ENCODE data around the gene OR8U1. TPM values are rescaled to one million over a fixed set of nuclear protein-coding genes. Genes with fewer than 3 reads are reported as not detected.

OR8U1 gene
- total and polyA plus RNA-seq, 2 of the 8 experiments (the other 6 are each of a cell fraction or from before 2014, with no cell fraction given), result not detected

DNA sequence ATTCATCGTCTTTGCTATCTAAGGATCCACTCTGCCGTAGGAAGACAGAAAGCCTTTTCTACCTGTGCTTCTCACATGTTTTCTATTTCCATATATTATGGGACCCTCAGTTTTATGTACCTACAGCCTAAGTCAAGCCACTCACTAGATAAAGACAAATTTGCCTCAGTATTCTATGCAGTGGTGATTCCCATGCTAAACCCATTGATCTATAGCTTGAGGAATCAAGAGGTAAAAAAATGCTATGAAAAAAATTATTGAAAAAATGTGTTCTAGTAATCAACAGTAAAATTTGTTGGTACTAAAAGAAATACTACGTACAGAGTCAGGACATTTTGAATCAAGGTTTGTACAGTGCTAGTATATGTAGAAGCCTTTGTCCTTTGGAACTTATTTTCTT is 19.0 kb downstream of the OR8U1 start:
- Histone ChIP-seq H3K36me3 (ENCODE audit: control insufficient read depth in 2 of 4, insufficient read depth in 4 of 4, low read length in 3 of 4) (no peaks in the 10 kb centered on the region), H4K20me1 (replicated peaks in 1 of 2; ENCODE audit: control insufficient read depth in 1 of 2, insufficient read depth in 2 of 2, low read length in 2 of 2) (no peaks in the 10 kb centered on the region)
- TF ChIP-seq CBX5 (IDR thresholded peaks at IDR 0.05; ENCODE audit: low read depth, low read length), result no peak
- no peak for TF ChIP-seq TBP (IDR thresholded peaks at IDR 0.05; ENCODE audit: low read depth, low read length)
- TF ChIP-seq SIX5 (IDR thresholded peaks at IDR 0.05; ENCODE audit: low read depth, low read length), result no peak
- no peak for TF ChIP-seq KDM4A (IDR thresholded peaks at IDR 0.05; ENCODE audit: low read depth, low read length, severe bottlenecking)
- TF ChIP-seq, protein P1, sequence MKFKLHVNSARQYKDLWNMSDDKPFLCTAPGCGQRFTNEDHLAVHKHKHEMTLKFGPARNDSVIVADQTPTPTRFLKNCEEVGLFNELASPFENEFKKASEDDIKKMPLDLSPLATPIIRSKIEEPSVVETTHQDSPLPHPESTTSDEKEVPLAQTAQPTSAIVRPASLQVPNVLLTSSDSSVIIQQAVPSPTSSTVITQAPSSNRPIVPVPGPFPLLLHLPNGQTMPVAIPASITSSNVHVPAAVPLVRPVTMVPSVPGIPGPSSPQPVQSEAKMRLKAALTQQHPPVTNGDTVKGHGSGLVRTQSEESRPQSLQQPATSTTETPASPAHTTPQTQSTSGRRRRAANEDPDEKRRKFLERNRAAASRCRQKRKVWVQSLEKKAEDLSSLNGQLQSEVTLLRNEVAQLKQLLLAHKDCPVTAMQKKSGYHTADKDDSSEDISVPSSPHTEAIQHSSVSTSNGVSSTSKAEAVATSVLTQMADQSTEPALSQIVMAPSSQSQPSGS (IDR thresholded peaks at IDR 0.05; ENCODE audit: low read length), result no peak
- no peak for TF ChIP-seq SP1 (IDR thresholded peaks at IDR 0.05; ENCODE audit: low read depth, low read length)
- no peak for TF ChIP-seq CEBPB (IDR thresholded peaks at IDR 0.05; ENCODE audit: low read depth, low read length)
- TF ChIP-seq RFX5 (IDR thresholded peaks at IDR 0.05; ENCODE audit: borderline replicate concordance, low read depth, low read length), result no peak
- TF ChIP-seq JUND (IDR thresholded peaks at IDR 0.05; ENCODE audit: low read length), result no peak
- no peak for TF ChIP-seq GABPA (IDR thresholded peaks at IDR 0.05; ENCODE audit: borderline replicate concordance, insufficient read depth, low read length)
- TF ChIP-seq EZH2 (IDR thresholded peaks at IDR 0.05; ENCODE audit: low read depth, low read length, severe bottlenecking), result no peak

More for the DNA sequence above, 19.0 kb downstream of the OR8U1 start:
- no peak overlapping the region for H2BK20ac ChIP-seq (ENCODE audit: low read length)
- no peaks in the 10 kb centered on the region for H3K9me3 ChIP-seq (ENCODE audit: insufficient read depth in 2 of 2, low read depth in 1 of 2, low read length in 1 of 2)
- H3K14ac ChIP-seq (ENCODE audit: insufficient read length), result no peak overlapping the region
- H3K56ac ChIP-seq (replicated peaks; ENCODE audit: insufficient read length, low read depth, low read length), result no peak overlapping the region
- no peak overlapping the region for H3K4ac ChIP-seq (replicated peaks; ENCODE audit: insufficient read length, low read depth, low read length)
- H4K91ac ChIP-seq (replicated peaks; ENCODE audit: insufficient read length, low read length), result no peak overlapping the region
- H3K9ac ChIP-seq (replicated peaks in 1 of 4; ENCODE audit: extremely low read depth in 1 of 4, low read depth in 3 of 4, low read length in 3 of 4), result no peak overlapping the region
- H3K79me2 ChIP-seq (ENCODE audit: control insufficient read depth in 1 of 2, insufficient read depth in 2 of 2, low read length in 2 of 2), result no peaks in the 10 kb centered on the region
- H2AK5ac ChIP-seq (ENCODE audit: low read depth, low read length), result no peak overlapping the region
- no peak overlapping the region for H3K4me3 ChIP-seq (ENCODE audit: extremely low read depth in 1 of 4, insufficient read depth in 2 of 4, low read depth in 3 of 4, low read length in 4 of 4)
- no peak overlapping the region for H3K4me2 ChIP-seq (ENCODE audit: insufficient read depth in 1 of 2, low read depth in 2 of 2, low read length in 2 of 2)
- no peak overlapping the region for H2BK12ac ChIP-seq (ENCODE audit: low read depth, low read length)
- no peaks in the 10 kb centered on the region for H3K79me1 ChIP-seq (ENCODE audit: low read depth, low read length)
- ChIA-PET CTCF (ENCODE audit: partially characterized antibody) (interaction anchor here (1.5 kb wide), 1 partner anchor 12 kb away, joined by 3 read pairs; no protein-coding TSS in a partner anchor), POLR2A (ENCODE audit: partially characterized antibody) (no interaction called here)
- no peak overlapping the region for H2BK120ac ChIP-seq (replicated peaks; ENCODE audit: low read depth, low read length)
- H3K23ac ChIP-seq (ENCODE audit: insufficient read length), result no peak overlapping the region
- no peaks in the 10 kb centered on the region for H3K4me1 ChIP-seq (replicated peaks in 1 of 4; ENCODE audit: control insufficient read depth in 3 of 4, insufficient read depth in 4 of 4, low read length in 3 of 4)
- H4K5ac ChIP-seq (ENCODE audit: insufficient read length, low read depth, low read length), result no peak overlapping the region
- no peak overlapping the region for H2AFZ ChIP-seq (ENCODE audit: low read length)
- no peak overlapping the region for H3K18ac ChIP-seq (ENCODE audit: extremely low read depth, low read length)
- WGBS, 2 experiments (ENCODE audit: extremely low coverage in 1 of 2, insufficient coverage in 1 of 2, insufficient read length in 1 of 2, insufficient replicate concordance in 2 of 2, low coverage in 1 of 2, low lambda C conversion rate in 2 of 2, missing lambda C conversion rate in 1 of 2), result 97% methylated on average over 3 of the region's 3 CpGs; no CpG with 5 or more reads in 1 of the 2 experiments
- FAIRE-seq (no peak), DNase-seq (ENCODE audit: low read depth in 1 of 2, low spot score in 2 of 2) (no peak)
- no peaks in the 10 kb centered on the region for H3K23me2 ChIP-seq (ENCODE audit: low read depth, low read length)
- H2BK15ac ChIP-seq (ENCODE audit: low read length), result no peak overlapping the region
- H3K27me3 ChIP-seq (replicated peaks in 1 of 4; ENCODE audit: control insufficient read depth in 3 of 4, extremely low read depth in 1 of 4, insufficient read depth in 3 of 4, low read length in 3 of 4), result no peaks in the 10 kb centered on the region
- no peak overlapping the region for H3K27ac ChIP-seq (ENCODE audit: low read depth, low read length)
- H4K8ac ChIP-seq (ENCODE audit: extremely low read depth, insufficient read depth, low read length), result no peak overlapping the region
- H2BK5ac ChIP-seq (ENCODE audit: low read depth, low read length), result no peak overlapping the region

All from H1 (cell line).